Measurements from ENCODE around the gene ADAMTSL3.
"Not testable (repeated sequence)": the region's sequence is repeated elsewhere in the genome, so short reads cannot be mapped to it uniquely, and the experiment has no call there.

ADAMTSL3 gene

DNA sequence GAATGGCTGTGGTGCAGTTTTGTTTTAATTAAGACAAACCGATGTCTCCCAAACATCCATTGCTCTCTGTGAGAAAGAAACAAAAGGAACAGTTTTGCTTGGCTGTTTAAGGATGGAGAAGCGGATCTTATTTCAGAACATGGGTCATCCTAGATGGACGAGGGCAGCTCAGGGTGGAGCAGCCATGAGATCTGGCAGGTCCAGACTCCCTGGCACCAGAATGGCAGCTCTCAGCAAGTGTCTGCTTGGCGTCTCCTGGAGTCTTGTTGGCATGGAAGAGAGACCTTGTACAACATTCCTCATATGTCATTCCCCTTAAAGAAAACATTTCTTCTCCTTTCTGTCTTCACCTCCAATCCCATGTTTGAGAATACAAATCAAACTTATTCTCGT lies 93.8 kb downstream of the ADAMTSL3 start:
- H3K4me3 ChIP-seq (ENCODE audit: low read length): no peak overlapping the region

GRCh38 chr15:83753872-83754493 lies 100.1 kb downstream of the ADAMTSL3 start:
- Histone ChIP-seq H3K4me3 (ENCODE audit: low read length) (no peak overlapping the region), H3K4me1 (ENCODE audit: insufficient read depth, low read length) (no peaks in the 10 kb centered on the region), H2AFZ (ENCODE audit: low read depth, low read length) (no peak overlapping the region), H3K36me3 (ENCODE audit: insufficient read depth, low read length) (no peaks in the 10 kb centered on the region), H3K27me3 (ENCODE audit: insufficient read depth, low read length) (no peaks in the 10 kb centered on the region), H3K9me3 (ENCODE audit: low read length) (no peaks in the 10 kb centered on the region)

More for the DNA sequence above, 93.8 kb downstream of the ADAMTSL3 start:
- Histone ChIP-seq H3K36me3 (ENCODE audit: insufficient read depth, low read length) (no peaks in the 10 kb centered on the region), H3K4me1 (ENCODE audit: insufficient read depth, low read length) (no peaks in the 10 kb centered on the region), H3K9me3 (ENCODE audit: low read length) (no peaks in the 10 kb centered on the region), H3K27me3 (ENCODE audit: insufficient read depth, low read length) (no peaks in the 10 kb centered on the region), H2AFZ (ENCODE audit: low read depth, low read length) (no peak overlapping the region)

DNA sequence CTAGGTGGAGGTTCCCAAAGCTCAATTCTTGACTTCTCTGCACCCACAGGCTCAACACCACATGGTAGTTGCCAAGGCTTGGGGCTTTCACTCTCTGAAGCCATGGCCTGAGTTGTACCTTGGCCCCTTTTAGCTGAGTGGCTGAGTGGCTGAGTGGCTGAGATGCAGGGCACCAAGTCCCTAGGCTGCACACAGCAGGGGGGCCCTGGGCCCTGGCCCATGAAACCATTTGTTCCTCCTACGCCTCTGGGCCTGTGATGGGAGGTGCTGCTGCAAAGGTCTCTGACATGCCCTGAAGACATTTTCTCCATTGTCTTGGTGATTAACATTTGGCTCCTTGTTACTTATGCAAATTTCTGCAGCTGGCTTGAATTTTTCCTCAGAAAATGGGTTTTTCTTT lies 103.4 kb downstream of the ADAMTSL3 start:
- not testable (repeated sequence) for H3K27me3 ChIP-seq (ENCODE audit: insufficient read depth, low read length); H3K9me3 ChIP-seq (ENCODE audit: low read length); H2AFZ ChIP-seq (ENCODE audit: low read depth, low read length); H3K36me3 ChIP-seq (ENCODE audit: insufficient read depth, low read length); H3K4me1 ChIP-seq (ENCODE audit: insufficient read depth, low read length); H3K4me3 ChIP-seq (ENCODE audit: low read length)

- no peaks in the 10 kb centered on the region for H3K9me3 ChIP-seq (ENCODE audit: low read length)
- H3K36me3 ChIP-seq (ENCODE audit: insufficient read depth, low read length): no peaks in the 10 kb centered on the region
- no peaks in the 10 kb centered on the region for H3K4me1 ChIP-seq (ENCODE audit: insufficient read depth, low read length)
- H2AFZ ChIP-seq (ENCODE audit: low read depth, low read length): no peak overlapping the region
- H3K27me3 ChIP-seq (ENCODE audit: insufficient read depth, low read length): peaks cover 4% of the 10 kb centered on the region
- H3K4me3 ChIP-seq (ENCODE audit: low read length): no peak overlapping the region
Observed at GRCh38 chr15:83762367-83762766, 108.4 kb downstream of the ADAMTSL3 start.

- peaks cover 4% of the 10 kb centered on the region for H3K27me3 ChIP-seq (ENCODE audit: insufficient read depth, low read length)
- H3K4me1 ChIP-seq (ENCODE audit: insufficient read depth, low read length): no peaks in the 10 kb centered on the region
- no peaks in the 10 kb centered on the region for H3K36me3 ChIP-seq (ENCODE audit: insufficient read depth, low read length)
- H3K4me3 ChIP-seq (ENCODE audit: low read length): no peak overlapping the region
- H2AFZ ChIP-seq (ENCODE audit: low read depth, low read length): no peak overlapping the region
- no peaks in the 10 kb centered on the region for H3K9me3 ChIP-seq (ENCODE audit: low read length)
Observed at GRCh38 chr15:83764201-83764838, 110.4 kb downstream of the ADAMTSL3 start.

DNA sequence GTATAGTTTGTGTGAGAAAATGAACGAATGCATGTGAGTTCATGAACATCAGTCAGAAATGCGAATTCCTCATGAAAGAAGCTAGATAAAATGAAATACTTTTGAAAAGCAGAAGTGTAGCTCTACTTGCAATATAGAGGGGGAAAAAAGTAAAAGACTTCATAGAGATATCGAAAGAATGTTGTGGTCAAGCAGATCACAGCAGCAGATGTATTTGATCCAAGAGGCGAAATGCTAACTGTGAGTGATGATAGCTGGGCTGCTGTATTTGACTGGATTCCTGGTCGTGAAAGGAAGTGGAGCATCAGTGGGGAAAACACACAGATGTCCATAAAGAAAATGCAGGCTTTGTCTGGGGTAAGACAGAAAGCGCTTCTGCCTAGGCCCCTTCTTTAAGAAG lies 112.4 kb downstream of the ADAMTSL3 start:
- H3K9me3 ChIP-seq (ENCODE audit: low read length): no peaks in the 10 kb centered on the region

GRCh38 chr15:83767741-83768140 lies 113.8 kb downstream of the ADAMTSL3 start:
- H3K27me3 ChIP-seq (ENCODE audit: insufficient read depth, low read length): peaks cover 4% of the 10 kb centered on the region
- H3K4me1 ChIP-seq (ENCODE audit: insufficient read depth, low read length): no peaks in the 10 kb centered on the region
- no peaks in the 10 kb centered on the region for H3K9me3 ChIP-seq (ENCODE audit: low read length)
- H3K36me3 ChIP-seq (ENCODE audit: insufficient read depth, low read length): no peaks in the 10 kb centered on the region
- no peak overlapping the region for H3K4me3 ChIP-seq (ENCODE audit: low read length)
- no peak overlapping the region for H2AFZ ChIP-seq (ENCODE audit: low read depth, low read length)

More for the DNA sequence above, 112.4 kb downstream of the ADAMTSL3 start:
- no peak overlapping the region for H2AFZ ChIP-seq (ENCODE audit: low read depth, low read length)
- H3K4me1 ChIP-seq (ENCODE audit: insufficient read depth, low read length): no peaks in the 10 kb centered on the region
- no peaks in the 10 kb centered on the region for H3K36me3 ChIP-seq (ENCODE audit: insufficient read depth, low read length)
- H3K4me3 ChIP-seq (ENCODE audit: low read length): no peak overlapping the region
- H3K27me3 ChIP-seq (ENCODE audit: insufficient read depth, low read length): peaks cover 4% of the 10 kb centered on the region

- Histone ChIP-seq H3K27me3 (ENCODE audit: insufficient read depth, low read length) (peaks cover 4% of the 10 kb centered on the region), H3K4me3 (ENCODE audit: low read length) (no peak overlapping the region), H3K9me3 (ENCODE audit: low read length) (no peaks in the 10 kb centered on the region), H3K4me1 (ENCODE audit: insufficient read depth, low read length) (no peaks in the 10 kb centered on the region), H2AFZ (ENCODE audit: low read depth, low read length) (no peak overlapping the region), H3K36me3 (ENCODE audit: insufficient read depth, low read length) (no peaks in the 10 kb centered on the region)
Observed at GRCh38 chr15:83769411-83769999, 115.6 kb downstream of the ADAMTSL3 start.

- Histone ChIP-seq H3K36me3 (ENCODE audit: insufficient read depth, low read length) (no peaks in the 10 kb centered on the region), H3K9me3 (ENCODE audit: low read length) (no peaks in the 10 kb centered on the region), H2AFZ (ENCODE audit: low read depth, low read length) (no peak overlapping the region), H3K27me3 (ENCODE audit: insufficient read depth, low read length) (no peaks in the 10 kb centered on the region), H3K4me1 (ENCODE audit: insufficient read depth, low read length) (no peaks in the 10 kb centered on the region), H3K4me3 (ENCODE audit: low read length) (no peak overlapping the region)
Observed at GRCh38 chr15:83775738-83776137, 121.8 kb downstream of the ADAMTSL3 start.

- no peak overlapping the region for H3K4me3 ChIP-seq (ENCODE audit: low read length)
- H2AFZ ChIP-seq (ENCODE audit: low read depth, low read length): no peak overlapping the region
Observed at GRCh38 chr15:83776986-83777385, 123.1 kb downstream of the ADAMTSL3 start.

GRCh38 chr15:83783227-83783626 lies 129.3 kb downstream of the ADAMTSL3 start:
- Histone ChIP-seq H3K9me3 (ENCODE audit: low read length) (no peaks in the 10 kb centered on the region), H3K4me1 (ENCODE audit: insufficient read depth, low read length) (no peaks in the 10 kb centered on the region), H3K36me3 (ENCODE audit: insufficient read depth, low read length) (no peaks in the 10 kb centered on the region), H3K4me3 (ENCODE audit: low read length) (no peak overlapping the region), H3K27me3 (ENCODE audit: insufficient read depth, low read length) (no peaks in the 10 kb centered on the region), H2AFZ (ENCODE audit: low read depth, low read length) (no peak overlapping the region)

More at GRCh38 chr15:83776986-83777385, 123.1 kb downstream of the ADAMTSL3 start:
- H3K27me3 ChIP-seq (ENCODE audit: insufficient read depth, low read length): no peaks in the 10 kb centered on the region
- no peaks in the 10 kb centered on the region for H3K9me3 ChIP-seq (ENCODE audit: low read length)
- H3K36me3 ChIP-seq (ENCODE audit: insufficient read depth, low read length): no peaks in the 10 kb centered on the region
- H3K4me1 ChIP-seq (ENCODE audit: insufficient read depth, low read length): no peaks in the 10 kb centered on the region

GRCh38 chr15:83784975-83785374 lies 131.1 kb downstream of the ADAMTSL3 start:
- Histone ChIP-seq H3K27me3 (ENCODE audit: insufficient read depth, low read length) (no peaks in the 10 kb centered on the region), H3K4me1 (ENCODE audit: insufficient read depth, low read length) (no peaks in the 10 kb centered on the region), H2AFZ (ENCODE audit: low read depth, low read length) (no peak overlapping the region), H3K4me3 (ENCODE audit: low read length) (no peak overlapping the region), H3K36me3 (ENCODE audit: insufficient read depth, low read length) (no peaks in the 10 kb centered on the region), H3K9me3 (ENCODE audit: low read length) (no peaks in the 10 kb centered on the region)

GRCh38 chr15:83786336-83786735 lies 132.4 kb downstream of the ADAMTSL3 start:
- no peaks in the 10 kb centered on the region for H3K9me3 ChIP-seq (ENCODE audit: low read length)
- no peak overlapping the region for H3K4me3 ChIP-seq (ENCODE audit: low read length)
- H3K4me1 ChIP-seq (ENCODE audit: insufficient read depth, low read length): no peaks in the 10 kb centered on the region
- no peaks in the 10 kb centered on the region for H3K36me3 ChIP-seq (ENCODE audit: insufficient read depth, low read length)
- H2AFZ ChIP-seq (ENCODE audit: low read depth, low read length): no peak overlapping the region
- no peaks in the 10 kb centered on the region for H3K27me3 ChIP-seq (ENCODE audit: insufficient read depth, low read length)
